ENCODE measurements around the gene SLC16A3. TPM values are rescaled to one million over a fixed set of nuclear protein-coding genes. Genes with fewer than 3 reads are reported as not detected.

Gene SLC16A3
- total RNA-seq, 1 experiment from 2014 or later: 28.7 TPM

GRCh38 chr17:82287868-82288801 is 59.3 kb downstream of the SLC16A3 start:
- Mint-ChIP-seq H3K9me3 (peaks cover 10% of the 10 kb centered on the region), H3K27me3 (ENCODE audit: low read depth) (peaks cover 6% of the 10 kb centered on the region; the same call in 1 of the 2 replicates), H3K36me3 (no peaks in the 10 kb centered on the region), H3K4me3 (no peak overlapping the region), H3K4me1 (0 out of 2 replicates have a peak, but pooled peaks cover 2% of the 10 kb centered on the region), H3K27ac (no peak overlapping the region)
- CTCF ChIA-PET: no interaction called here
- TF ChIP-seq, protein P1, sequence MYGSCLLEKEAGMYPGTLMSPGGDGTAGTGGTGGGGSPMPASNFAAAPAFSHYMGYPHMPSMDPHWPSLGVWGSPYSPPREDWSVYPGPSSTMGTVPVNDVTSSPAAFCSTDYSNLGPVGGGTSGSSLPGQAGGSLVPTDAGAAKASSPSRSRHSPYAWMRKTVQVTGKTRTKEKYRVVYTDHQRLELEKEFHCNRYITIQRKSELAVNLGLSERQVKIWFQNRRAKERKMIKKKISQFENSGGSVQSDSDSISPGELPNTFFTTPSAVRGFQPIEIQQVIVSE (CRISPR knock-in tag; IDR thresholded peaks at IDR 0.05; ENCODE audit: borderline replicate concordance): no peak
- TF ChIP-seq, protein P2, sequence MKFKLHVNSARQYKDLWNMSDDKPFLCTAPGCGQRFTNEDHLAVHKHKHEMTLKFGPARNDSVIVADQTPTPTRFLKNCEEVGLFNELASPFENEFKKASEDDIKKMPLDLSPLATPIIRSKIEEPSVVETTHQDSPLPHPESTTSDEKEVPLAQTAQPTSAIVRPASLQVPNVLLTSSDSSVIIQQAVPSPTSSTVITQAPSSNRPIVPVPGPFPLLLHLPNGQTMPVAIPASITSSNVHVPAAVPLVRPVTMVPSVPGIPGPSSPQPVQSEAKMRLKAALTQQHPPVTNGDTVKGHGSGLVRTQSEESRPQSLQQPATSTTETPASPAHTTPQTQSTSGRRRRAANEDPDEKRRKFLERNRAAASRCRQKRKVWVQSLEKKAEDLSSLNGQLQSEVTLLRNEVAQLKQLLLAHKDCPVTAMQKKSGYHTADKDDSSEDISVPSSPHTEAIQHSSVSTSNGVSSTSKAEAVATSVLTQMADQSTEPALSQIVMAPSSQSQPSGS (CRISPR knock-in tag; IDR thresholded peaks at IDR 0.05; ENCODE audit: borderline replicate concordance, low read depth): no peak
- TF ChIP-seq, protein P3, sequence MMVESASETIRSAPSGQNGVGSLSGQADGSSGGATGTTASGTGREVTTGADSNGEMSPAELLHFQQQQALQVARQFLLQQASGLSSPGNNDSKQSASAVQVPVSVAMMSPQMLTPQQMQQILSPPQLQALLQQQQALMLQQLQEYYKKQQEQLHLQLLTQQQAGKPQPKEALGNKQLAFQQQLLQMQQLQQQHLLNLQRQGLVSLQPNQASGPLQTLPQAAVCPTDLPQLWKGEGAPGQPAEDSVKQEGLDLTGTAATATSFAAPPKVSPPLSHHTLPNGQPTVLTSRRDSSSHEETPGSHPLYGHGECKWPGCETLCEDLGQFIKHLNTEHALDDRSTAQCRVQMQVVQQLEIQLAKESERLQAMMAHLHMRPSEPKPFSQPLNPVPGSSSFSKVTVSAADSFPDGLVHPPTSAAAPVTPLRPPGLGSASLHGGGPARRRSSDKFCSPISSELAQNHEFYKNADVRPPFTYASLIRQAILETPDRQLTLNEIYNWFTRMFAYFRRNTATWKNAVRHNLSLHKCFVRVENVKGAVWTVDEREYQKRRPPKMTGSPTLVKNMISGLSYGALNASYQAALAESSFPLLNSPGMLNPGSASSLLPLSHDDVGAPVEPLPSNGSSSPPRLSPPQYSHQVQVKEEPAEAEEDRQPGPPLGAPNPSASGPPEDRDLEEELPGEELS (CRISPR knock-in tag; IDR thresholded peaks at IDR 0.05): no peak
- TF ChIP-seq, protein P4, sequence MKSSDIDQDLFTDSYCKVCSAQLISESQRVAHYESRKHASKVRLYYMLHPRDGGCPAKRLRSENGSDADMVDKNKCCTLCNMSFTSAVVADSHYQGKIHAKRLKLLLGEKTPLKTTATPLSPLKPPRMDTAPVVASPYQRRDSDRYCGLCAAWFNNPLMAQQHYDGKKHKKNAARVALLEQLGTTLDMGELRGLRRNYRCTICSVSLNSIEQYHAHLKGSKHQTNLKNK (CRISPR knock-in tag; IDR thresholded peaks at IDR 0.05): no peak
- TF ChIP-seq, protein P5, sequence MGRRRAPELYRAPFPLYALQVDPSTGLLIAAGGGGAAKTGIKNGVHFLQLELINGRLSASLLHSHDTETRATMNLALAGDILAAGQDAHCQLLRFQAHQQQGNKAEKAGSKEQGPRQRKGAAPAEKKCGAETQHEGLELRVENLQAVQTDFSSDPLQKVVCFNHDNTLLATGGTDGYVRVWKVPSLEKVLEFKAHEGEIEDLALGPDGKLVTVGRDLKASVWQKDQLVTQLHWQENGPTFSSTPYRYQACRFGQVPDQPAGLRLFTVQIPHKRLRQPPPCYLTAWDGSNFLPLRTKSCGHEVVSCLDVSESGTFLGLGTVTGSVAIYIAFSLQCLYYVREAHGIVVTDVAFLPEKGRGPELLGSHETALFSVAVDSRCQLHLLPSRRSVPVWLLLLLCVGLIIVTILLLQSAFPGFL (CRISPR knock-in tag; IDR thresholded peaks at IDR 0.05; ENCODE audit: borderline replicate concordance): 0 out of 2 replicates have a peak, but pooled peaks have one; percentile 66
- TF ChIP-seq ATF1 (CRISPR knock-in tag; IDR thresholded peaks at IDR 0.05): no peak
- no peak for TF ChIP-seq EMX1 (CRISPR knock-in tag; IDR thresholded peaks at IDR 0.05)
- TF ChIP-seq GABPB1 (CRISPR knock-in tag; IDR thresholded peaks at IDR 0.05): peak; percentile 92
- no peak for TF ChIP-seq FOXJ3 (CRISPR knock-in tag; IDR thresholded peaks at IDR 0.05; ENCODE audit: borderline replicate concordance)
- ATAC-seq (no peak), DNase-seq (ENCODE audit: low spot score) (no peak)
- POLR2A ChIA-PET: no interaction called here

Small RNA genes within 50 kb of the gene (microRNA-seq; reads per million reads assigned to microRNA genes)
- not detected for gene MIR6787 (ENCODE audit: borderline number of aligned reads)

Other genes with a start within 250 kb of the SLC16A3 start
- 107 to 121 TPM (median 110 TPM) in 3 replicates for gene CENPX, start 206.2 kb upstream of the SLC16A3 start, total RNA-seq (2021)
- 30.5 to 38.1 TPM (median 32.5 TPM) in 3 replicates for gene LRRC45, start 205.7 kb upstream of the SLC16A3 start, total RNA-seq (2021)
- gene RAC3, start 197.4 kb upstream of the SLC16A3 start, total RNA-seq (2021): 135 to 163 TPM (median 138 TPM) in 3 replicates
- gene DCXR, start 191.3 kb upstream of the SLC16A3 start, total RNA-seq (2021): 114 to 130 TPM (median 120 TPM) in 3 replicates
- 40.9 to 42.3 TPM (median 41.6 TPM) in 3 replicates for gene RFNG, start 177.2 kb upstream of the SLC16A3 start, total RNA-seq (2021)
- gene GPS1, start 177.1 kb upstream of the SLC16A3 start, total RNA-seq (2021): 166 to 181 TPM (median 167 TPM) in 3 replicates
- 99.6 to 120 TPM (median 106 TPM) in 3 replicates for gene DUS1L, start 163.2 kb upstream of the SLC16A3 start, total RNA-seq (2021)
- gene FASN, start 130.8 kb upstream of the SLC16A3 start, total RNA-seq (2021): 611 to 742 TPM (median 654 TPM) in 3 replicates
- 15.1 to 20.0 TPM (median 16.9 TPM) in 3 replicates for gene CCDC57, start 16.2 kb upstream of the SLC16A3 start, total RNA-seq (2021)
- 101 to 111 TPM (median 107 TPM) in 3 replicates for gene CSNK1D, start 44.7 kb downstream of the SLC16A3 start, total RNA-seq (2021)
- gene CD7, start 88.6 kb downstream of the SLC16A3 start, total RNA-seq (2021): 0.74 to 1.3 TPM (median 0.92 TPM) in 3 replicates
- 0.14 to 0.57 TPM (median 0.22 TPM) in 3 replicates for gene SECTM1, start 104.7 kb downstream of the SLC16A3 start, total RNA-seq (2021)
- 0.89 to 1.4 TPM (median 1.4 TPM) in 3 replicates for gene TEX19, start 130.2 kb downstream of the SLC16A3 start, total RNA-seq (2021)
- 0.46 to 0.76 TPM (median 0.53 TPM) in 3 replicates for gene UTS2R, start 142.7 kb downstream of the SLC16A3 start, total RNA-seq (2021)
- gene HEXD, start 189.3 kb downstream of the SLC16A3 start, total RNA-seq (2021): 36.0 to 40.0 TPM (median 37.1 TPM) in 3 replicates
- gene OGFOD3, start 189.5 kb downstream of the SLC16A3 start, total RNA-seq (2021): 20.4 to 24.0 TPM (median 22.5 TPM) in 3 replicates
- gene CYBC1, start 221.7 kb downstream of the SLC16A3 start, total RNA-seq (2021): 61.5 to 71.7 TPM (median 65.5 TPM) in 3 replicates
- gene NARF, start 229.7 kb downstream of the SLC16A3 start, total RNA-seq (2021): 96.7 to 125 TPM (median 117 TPM) in 3 replicates

Measured in WTC11 (cell line).